OCI-LY3 (cell line): Measurements from ENCODE around the gene DCDC2.

Source experiments
- EZH2phosphoT487 ChIP-seq: fragments of 200-600 bp; shearing (Covaris generic); IDR thresholded peaks from 2 replicates; pipeline ENCODE4 v1.6.1; 2018; ENCODE audit warnings: antibody characterized with exemption, mixed run types, low read depth
- TF ChIP-seq, protein P1 (sequence below): fragments of 200-600, 300-600 bp; sonication (generic); IDR thresholded peaks from 2 replicates; pipeline ENCODE4 v1.5.1; 2014; ENCODE audit warnings: antibody characterized with exemption, low read length, low read depth

DNA sequence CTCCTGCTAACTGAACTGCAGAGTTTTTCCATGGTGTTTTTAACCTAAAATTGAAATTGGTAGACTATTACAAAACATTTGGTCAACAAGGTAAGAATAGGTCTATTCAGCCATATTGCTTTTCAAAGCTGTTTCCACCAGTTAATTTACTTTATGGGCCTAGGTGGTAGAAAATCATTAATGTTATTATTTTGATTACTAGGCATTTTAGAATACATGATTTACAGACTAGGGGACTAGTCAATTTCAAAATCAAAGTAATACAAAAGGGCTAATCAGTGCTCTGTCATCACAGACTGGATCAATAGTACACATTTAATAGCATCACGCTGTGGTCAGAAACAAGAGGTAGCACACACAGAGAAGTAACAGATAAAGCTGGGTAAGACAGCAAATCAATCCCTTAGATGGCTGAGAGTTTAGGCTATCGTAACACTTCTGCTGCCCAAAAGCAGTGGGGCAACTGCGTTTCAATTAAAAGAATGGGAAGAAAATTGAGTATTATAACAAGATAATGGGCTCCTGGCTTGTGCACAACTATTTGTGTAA, 117.4 kb downstream of the DCDC2 start:
- no peak for TF ChIP-seq EZH2phosphoT487
- TF ChIP-seq, protein P1, sequence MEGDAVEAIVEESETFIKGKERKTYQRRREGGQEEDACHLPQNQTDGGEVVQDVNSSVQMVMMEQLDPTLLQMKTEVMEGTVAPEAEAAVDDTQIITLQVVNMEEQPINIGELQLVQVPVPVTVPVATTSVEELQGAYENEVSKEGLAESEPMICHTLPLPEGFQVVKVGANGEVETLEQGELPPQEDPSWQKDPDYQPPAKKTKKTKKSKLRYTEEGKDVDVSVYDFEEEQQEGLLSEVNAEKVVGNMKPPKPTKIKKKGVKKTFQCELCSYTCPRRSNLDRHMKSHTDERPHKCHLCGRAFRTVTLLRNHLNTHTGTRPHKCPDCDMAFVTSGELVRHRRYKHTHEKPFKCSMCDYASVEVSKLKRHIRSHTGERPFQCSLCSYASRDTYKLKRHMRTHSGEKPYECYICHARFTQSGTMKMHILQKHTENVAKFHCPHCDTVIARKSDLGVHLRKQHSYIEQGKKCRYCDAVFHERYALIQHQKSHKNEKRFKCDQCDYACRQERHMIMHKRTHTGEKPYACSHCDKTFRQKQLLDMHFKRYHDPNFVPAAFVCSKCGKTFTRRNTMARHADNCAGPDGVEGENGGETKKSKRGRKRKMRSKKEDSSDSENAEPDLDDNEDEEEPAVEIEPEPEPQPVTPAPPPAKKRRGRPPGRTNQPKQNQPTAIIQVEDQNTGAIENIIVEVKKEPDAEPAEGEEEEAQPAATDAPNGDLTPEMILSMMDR, result no peak
